SK-N-SH (cell line): Measurements from ENCODE around the gene FAM20C. TPM values are rescaled to one million over a fixed set of nuclear protein-coding genes. Genes with fewer than 3 reads are reported as not detected.
A peak's percentile ranks its signal among the peaks of the same experiment; 100 is the strongest.

Experiments used
- CTCF ChIA-PET: fragments of 300-600, 350-600 bp; formaldehyde crosslinking; extraction: SDS; loops from one replicate; lab custom pipeline; 2021; lab: Yijun Ruan, JAX
- POLR2A ChIA-PET: fragments of 350-600 bp; sonication (Branson Sonifier 250); formaldehyde crosslinking; extraction: SDS; loops from one replicate; lab custom pipeline; 2020; ENCODE audit warnings: antibody characterized with exemption, inconsistent platforms; lab: Yijun Ruan, JAX
- DNase-seq: peaks from one replicate; pipeline ENCODE4 v3.0.0; 2012
- H2AFZ ChIP-seq: fragments of 200-600 bp; sonication (generic); 2 replicates; pipeline ENCODE4 v1.8.1; 2016; ENCODE audit warnings: antibody characterized with exemption, mild to moderate bottlenecking, low read depth
- H3F3A ChIP-seq: fragments of 200-600 bp; sonication (generic); replicated peaks from 2 replicates; pipeline ENCODE3; 2016; ENCODE audit warnings: antibody characterized with exemption, mild to moderate bottlenecking; ENCODE audit not compliant: insufficient read depth
- H3K27ac ChIP-seq, 2 experiments: fragments of 200-500 bp in 1 of 2; fragments of 200-600 bp in 1 of 2; sonication (Bioruptor generic) in 1 of 2; sonication (generic), shearing (Covaris generic) in 1 of 2; 2 replicates each; pipeline versions ENCODE4 v1.5.1 to v1.6.1; 2014 to 2016; ENCODE audit warnings: low read depth in 2 of 2, inconsistent platforms in 1 of 2, low read length in 1 of 2, mild to moderate bottlenecking in 1 of 2, mixed read lengths in 1 of 2
- H3K27me3 ChIP-seq: fragments of 200-600 bp; sonication (generic), shearing (Covaris generic); 2 replicates; pipeline ENCODE4 v1.6.1; 2016; ENCODE audit warnings: mixed run types; ENCODE audit not compliant: insufficient read depth
- H3K36me3 ChIP-seq, 2 experiments: fragments of 200-500 bp in 1 of 2; fragments of 200-600 bp in 1 of 2; sonication (Bioruptor generic) in 1 of 2; sonication (generic) in 1 of 2; replicated peaks in 1 of 2; 2 replicates each; pipeline versions ENCODE3 to v1.5.1; 2014 to 2016; ENCODE audit warnings: low read length in 1 of 2, mild to moderate bottlenecking in 1 of 2; ENCODE audit not compliant: insufficient read depth in 2 of 2, control insufficient read depth in 1 of 2
- H3K4me1 ChIP-seq, 2 experiments: fragments of 200-500 bp in 1 of 2; fragments of 200-600 bp in 1 of 2; sonication (Bioruptor generic) in 1 of 2; sonication (generic), shearing (Covaris generic) in 1 of 2; 2 replicates each; pipeline versions ENCODE4 v1.5.1 to v1.6.1; 2014 to 2016; ENCODE audit warnings: low read depth in 1 of 2, low read length in 1 of 2, mixed run types in 1 of 2; ENCODE audit not compliant: insufficient read depth in 2 of 2, control insufficient read depth in 1 of 2
- H3K4me2 ChIP-seq: fragments of 200-600 bp; sonication (generic), shearing (Covaris generic); 2 replicates; pipeline ENCODE4 v1.6.1; 2017; ENCODE audit warnings: mixed run types
- H3K4me3 ChIP-seq, 2 experiments: fragments of 200-500 bp in 1 of 2; fragments of 200-600 bp in 1 of 2; sonication (Bioruptor generic) in 1 of 2; sonication (generic), shearing (Covaris generic) in 1 of 2; 2 replicates each; pipeline versions ENCODE4 v1.5.1 to v1.8.1; 2014 to 2016; ENCODE audit warnings: low read depth in 2 of 2, inconsistent platforms in 1 of 2, low read length in 1 of 2, mild to moderate bottlenecking in 1 of 2, mixed read lengths in 1 of 2, moderate library complexity in 1 of 2
- H3K79me2 ChIP-seq: fragments of 200-600 bp; sonication (generic); 2 replicates; pipeline ENCODE4 v1.8.1; 2017; ENCODE audit warnings: mild to moderate bottlenecking; ENCODE audit not compliant: insufficient read depth
- H3K9ac ChIP-seq: fragments of 200-600 bp; sonication (generic); 2 replicates; pipeline ENCODE4 v1.6.1; 2017; ENCODE audit warnings: mixed run types
- H3K9me2 ChIP-seq: fragments of 200-600 bp; sonication (generic); 2 replicates; pipeline ENCODE4 v1.6.1; 2017; ENCODE audit warnings: mixed run types
- H3K9me3 ChIP-seq: fragments of 200-600 bp; sonication (generic); 2 replicates; pipeline ENCODE4 v1.6.1; 2017; ENCODE audit warnings: mixed run types, mild to moderate bottlenecking, moderate library complexity
- H4K20me1 ChIP-seq: fragments of 200-600 bp; sonication (generic); 2 replicates; pipeline ENCODE4 v1.6.1; 2017; ENCODE audit warnings: mild to moderate bottlenecking, mixed run types; ENCODE audit not compliant: insufficient read depth
- CTCF ChIP-seq: fragments of 200-600 bp; sonication (generic); IDR thresholded peaks from 2 replicates; pipeline ENCODE4 v1.6.1; 2017; ENCODE audit warnings: antibody characterized with exemption, mild to moderate bottlenecking, moderate library complexity
- ELF1 ChIP-seq: IDR thresholded peaks from 2 replicates; pipeline ENCODE4 v1.4.0; 2012
- EP300 ChIP-seq, 2 experiments: IDR thresholded peaks; 2 replicates each; pipeline versions ENCODE4 v1.4.0 to v1.6.1; 2012; ENCODE audit warnings: borderline replicate concordance in 1 of 2, low read depth in 1 of 2, low read length in 1 of 2
- GABPA ChIP-seq: IDR thresholded peaks from 2 replicates; pipeline ENCODE4 v1.4.0; 2012; ENCODE audit warnings: low read depth, mild to moderate bottlenecking
- GATA2 ChIP-seq: sonication (generic); formaldehyde crosslinking; IDR thresholded peaks from 2 replicates; pipeline ENCODE4 v1.5.0; 2020; ENCODE audit warnings: mild to moderate bottlenecking, missing genetic modification reagents
- JUND ChIP-seq: IDR thresholded peaks from 2 replicates; pipeline ENCODE4 v1.4.0; 2012
- MEF2A ChIP-seq: IDR thresholded peaks from 2 replicates; pipeline ENCODE4 v1.4.0; 2012; ENCODE audit warnings: low read depth, borderline replicate concordance
- NFIC ChIP-seq: IDR thresholded peaks from 2 replicates; pipeline ENCODE4 v1.4.0; 2012; ENCODE audit warnings: borderline replicate concordance
- POLR2AphosphoS5 ChIP-seq: IDR thresholded peaks from 2 replicates; pipeline ENCODE4 v1.6.1; 2012; ENCODE audit warnings: low read depth, low read length
- RCOR1 ChIP-seq: fragments of 150-350 bp; IDR thresholded peaks from 2 replicates; pipeline ENCODE4 v1.6.1; 2017; ENCODE audit warnings: antibody characterized with exemption, low read length
- RFX5 ChIP-seq: IDR thresholded peaks from 2 replicates; pipeline ENCODE4 v1.6.1; 2012; ENCODE audit warnings: mild to moderate bottlenecking, improper control_type of control experiment, low read length
- TAF1 ChIP-seq: IDR thresholded peaks from 2 replicates; pipeline ENCODE4 v1.6.1; 2012; ENCODE audit warnings: low read depth, mild to moderate bottlenecking, low read length, moderate library complexity, borderline replicate concordance
- TCF12 ChIP-seq: IDR thresholded peaks from 2 replicates; pipeline ENCODE4 v1.4.0; 2012
- TEAD4 ChIP-seq: IDR thresholded peaks from 2 replicates; pipeline ENCODE4 v1.4.0; 2012; ENCODE audit warnings: mild to moderate bottlenecking, borderline replicate concordance; ENCODE audit not compliant: insufficient read depth
- YY1 ChIP-seq: IDR thresholded peaks from 2 replicates; pipeline ENCODE4 v1.4.0; 2012; ENCODE audit warnings: low read depth, mild to moderate bottlenecking
- WGBS: methylation state at CpG from one replicate; pipeline ENCODE4 v1.1.6; 2017; ENCODE audit warnings: low lambda C conversion rate; 5-methylcytosine and 5-hydroxymethylcytosine counted together
- polyA plus RNA-seq, 3 experiments: library from polyadenylated mRNA; depleted of rRNA; stranded (reverse); fragments of >200 nt; gene quantifications; 2 replicates each; pipeline ENCODE4 v1.2.3, GENCODE V29; 2012
- TF ChIP-seq, protein P1 (sequence below): IDR thresholded peaks from 2 replicates; pipeline ENCODE4 v1.6.1; 2012; ENCODE audit warnings: mild to moderate bottlenecking, low read depth, low read length, moderate library complexity
- TF ChIP-seq, protein P2 (sequence below): fragments of 150-350 bp; IDR thresholded peaks from 2 replicates; pipeline ENCODE4 v1.6.1; 2017; ENCODE audit warnings: antibody characterized with exemption, low read length, low read depth, borderline replicate concordance
- TF ChIP-seq, protein P3 (sequence below): IDR thresholded peaks from 2 replicates; pipeline ENCODE4 v1.4.0; 2012; ENCODE audit warnings: low read depth, borderline replicate concordance

Gene FAM20C
- polyA plus RNA-seq, 1 of the 3 experiments (the other 2 are of a cell fraction): 12.7 TPM

- Histone ChIP-seq H3K9me3 (no peaks in the 10 kb centered on the region), H3K36me3 (no peaks in the 10 kb centered on the region), H3K4me3 (no peak overlapping the region), H3K4me2 (no peak overlapping the region), H3K27me3 (peaks cover 84% of the 10 kb centered on the region), H2AFZ (no peak overlapping the region), H3K27ac (no peak overlapping the region), H3K4me1 (no peaks in the 10 kb centered on the region)
- POLR2A ChIA-PET: interaction anchor here (1.4 kb wide), 1 partner anchor 474 kb away, joined by 3 read pairs; no protein-coding TSS in a partner anchor
- WGBS: 21% methylated on average over 21 of the region's 23 CpGs
- TF ChIP-seq MEF2A (no peak), TCF12 (no peak), ELF1 (no peak), EP300 (IDR thresholded peaks at IDR 0.05; ENCODE audit: borderline replicate concordance in 1 of 2, low read depth in 1 of 2, low read length in 1 of 2) (no peak), POLR2AphosphoS5 (no peak), YY1 (no peak), JUND (no peak), RCOR1 (no peak), TAF1 (no peak), NFIC (no peak), CTCF (no peak), RFX5 (no peak), TEAD4 (no peak), GABPA (no peak), GATA2 (no peak)
- TF ChIP-seq, protein P1, sequence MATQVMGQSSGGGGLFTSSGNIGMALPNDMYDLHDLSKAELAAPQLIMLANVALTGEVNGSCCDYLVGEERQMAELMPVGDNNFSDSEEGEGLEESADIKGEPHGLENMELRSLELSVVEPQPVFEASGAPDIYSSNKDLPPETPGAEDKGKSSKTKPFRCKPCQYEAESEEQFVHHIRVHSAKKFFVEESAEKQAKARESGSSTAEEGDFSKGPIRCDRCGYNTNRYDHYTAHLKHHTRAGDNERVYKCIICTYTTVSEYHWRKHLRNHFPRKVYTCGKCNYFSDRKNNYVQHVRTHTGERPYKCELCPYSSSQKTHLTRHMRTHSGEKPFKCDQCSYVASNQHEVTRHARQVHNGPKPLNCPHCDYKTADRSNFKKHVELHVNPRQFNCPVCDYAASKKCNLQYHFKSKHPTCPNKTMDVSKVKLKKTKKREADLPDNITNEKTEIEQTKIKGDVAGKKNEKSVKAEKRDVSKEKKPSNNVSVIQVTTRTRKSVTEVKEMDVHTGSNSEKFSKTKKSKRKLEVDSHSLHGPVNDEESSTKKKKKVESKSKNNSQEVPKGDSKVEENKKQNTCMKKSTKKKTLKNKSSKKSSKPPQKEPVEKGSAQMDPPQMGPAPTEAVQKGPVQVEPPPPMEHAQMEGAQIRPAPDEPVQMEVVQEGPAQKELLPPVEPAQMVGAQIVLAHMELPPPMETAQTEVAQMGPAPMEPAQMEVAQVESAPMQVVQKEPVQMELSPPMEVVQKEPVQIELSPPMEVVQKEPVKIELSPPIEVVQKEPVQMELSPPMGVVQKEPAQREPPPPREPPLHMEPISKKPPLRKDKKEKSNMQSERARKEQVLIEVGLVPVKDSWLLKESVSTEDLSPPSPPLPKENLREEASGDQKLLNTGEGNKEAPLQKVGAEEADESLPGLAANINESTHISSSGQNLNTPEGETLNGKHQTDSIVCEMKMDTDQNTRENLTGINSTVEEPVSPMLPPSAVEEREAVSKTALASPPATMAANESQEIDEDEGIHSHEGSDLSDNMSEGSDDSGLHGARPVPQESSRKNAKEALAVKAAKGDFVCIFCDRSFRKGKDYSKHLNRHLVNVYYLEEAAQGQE: no peak
- TF ChIP-seq, protein P2, sequence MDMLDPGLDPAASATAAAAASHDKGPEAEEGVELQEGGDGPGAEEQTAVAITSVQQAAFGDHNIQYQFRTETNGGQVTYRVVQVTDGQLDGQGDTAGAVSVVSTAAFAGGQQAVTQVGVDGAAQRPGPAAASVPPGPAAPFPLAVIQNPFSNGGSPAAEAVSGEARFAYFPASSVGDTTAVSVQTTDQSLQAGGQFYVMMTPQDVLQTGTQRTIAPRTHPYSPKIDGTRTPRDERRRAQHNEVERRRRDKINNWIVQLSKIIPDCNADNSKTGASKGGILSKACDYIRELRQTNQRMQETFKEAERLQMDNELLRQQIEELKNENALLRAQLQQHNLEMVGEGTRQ: no peak
- TF ChIP-seq, protein P3, sequence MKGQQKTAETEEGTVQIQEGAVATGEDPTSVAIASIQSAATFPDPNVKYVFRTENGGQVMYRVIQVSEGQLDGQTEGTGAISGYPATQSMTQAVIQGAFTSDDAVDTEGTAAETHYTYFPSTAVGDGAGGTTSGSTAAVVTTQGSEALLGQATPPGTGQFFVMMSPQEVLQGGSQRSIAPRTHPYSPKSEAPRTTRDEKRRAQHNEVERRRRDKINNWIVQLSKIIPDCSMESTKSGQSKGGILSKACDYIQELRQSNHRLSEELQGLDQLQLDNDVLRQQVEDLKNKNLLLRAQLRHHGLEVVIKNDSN: no peak
- TF ChIP-seq, all 33 proteins: peak for 0
- Histone ChIP-seq H3K9me2 (no peaks in the 10 kb centered on the region), H3F3A (no peaks in the 10 kb centered on the region), H3K79me2 (no peaks in the 10 kb centered on the region), H4K20me1 (peaks cover 3% of the 10 kb centered on the region; the same call in 1 of the 2 replicates), H3K9ac (no peak overlapping the region)
- CTCF ChIA-PET: interaction anchor here (0.6 to 1.8 kb wide), 3 partner anchors 24 to 28 kb away, joined by 3 to 7 read pairs (median 3); no protein-coding TSS in a partner anchor
- DNase-seq: peak; percentile 48
These were observed 101.5 kb downstream of the FAM20C start for GRCh38 chr7:293681-294439.
